Measurements from ENCODE around the gene NRP2.

- TF ChIP-seq SUZ12 (IDR thresholded peaks at IDR 0.05; ENCODE audit: extremely low read depth, insufficient read depth, insufficient read length) (no peak), YY1 (IDR thresholded peaks at IDR 0.05; ENCODE audit: insufficient read depth, insufficient read length) (no peak), ZNF274 (IDR thresholded peaks at IDR 0.05; ENCODE audit: low read depth, low read length) (no peak)
Observed at GRCh38 chr2:205696927-205697441, 14.7 kb downstream of the NRP2 start.

Measured in NT2/D1 (cell line).